GM19328 (cell line): Measurements from ENCODE around the gene HNRNPK.

ENCODE experiments used
- ATAC-seq: cut with Tn5 transposase; IDR thresholded peaks from one replicate; pipeline ENCODE4 v1.9.1; 2021; ENCODE audit warnings: mild to moderate bottlenecking, moderate library complexity; ENCODE audit not compliant: unreplicated experiment

HNRNPK gene

DNA sequence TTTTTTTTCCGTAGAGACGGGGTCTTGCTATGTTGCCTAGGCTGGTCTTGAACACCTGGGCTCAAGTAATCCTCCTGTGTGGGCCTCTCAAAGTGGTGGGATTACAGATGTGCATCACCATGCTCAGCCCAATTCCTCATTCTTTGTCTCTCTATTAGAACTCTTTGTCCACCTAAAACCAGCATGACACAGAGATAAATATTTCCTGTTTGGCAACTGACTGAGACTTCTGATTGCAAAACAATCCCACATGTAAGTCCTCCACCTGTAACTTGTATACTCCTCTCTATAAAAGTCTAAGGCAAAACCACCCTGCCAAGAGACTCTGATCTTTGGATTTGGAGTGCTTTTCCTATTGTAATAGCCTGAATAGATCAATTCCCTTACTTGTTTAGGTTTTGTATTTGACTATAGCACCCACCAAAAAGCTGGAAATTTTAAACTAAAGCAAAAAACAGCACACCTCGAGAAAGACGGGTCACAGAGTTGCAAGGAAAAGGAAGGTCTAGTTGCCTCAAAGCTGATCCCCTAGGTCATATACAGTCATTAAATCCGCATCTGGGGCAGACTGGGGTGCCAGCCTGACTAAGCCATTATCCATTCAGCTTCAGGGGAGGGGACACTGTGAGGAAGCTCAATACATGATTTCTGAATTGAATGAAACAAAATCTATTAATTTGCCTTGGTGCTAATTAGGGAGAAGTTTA is 45.3 kb downstream of the HNRNPK start:
- no peak for ATAC-seq

DNA sequence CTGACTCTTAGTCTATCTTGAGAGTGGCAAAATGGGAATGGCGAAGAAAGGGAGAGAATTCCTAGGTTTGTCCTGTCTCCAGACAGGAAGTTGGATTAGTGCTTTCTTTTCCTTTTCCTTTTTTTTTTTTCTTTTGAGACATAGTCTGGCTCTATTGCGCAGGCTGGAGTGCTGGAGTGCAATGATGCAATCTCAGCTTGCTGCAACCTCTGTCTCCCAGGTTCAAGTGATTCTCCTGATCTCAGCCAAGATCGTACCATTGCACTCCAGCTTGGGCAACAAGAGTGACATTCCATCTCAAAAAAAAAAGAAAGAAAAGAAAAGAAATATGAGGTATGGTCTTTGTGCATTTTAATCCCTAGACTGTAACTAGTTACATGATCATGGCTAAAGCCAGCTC is 46.2 kb downstream of the HNRNPK start:
- ATAC-seq = no peak

DNA sequence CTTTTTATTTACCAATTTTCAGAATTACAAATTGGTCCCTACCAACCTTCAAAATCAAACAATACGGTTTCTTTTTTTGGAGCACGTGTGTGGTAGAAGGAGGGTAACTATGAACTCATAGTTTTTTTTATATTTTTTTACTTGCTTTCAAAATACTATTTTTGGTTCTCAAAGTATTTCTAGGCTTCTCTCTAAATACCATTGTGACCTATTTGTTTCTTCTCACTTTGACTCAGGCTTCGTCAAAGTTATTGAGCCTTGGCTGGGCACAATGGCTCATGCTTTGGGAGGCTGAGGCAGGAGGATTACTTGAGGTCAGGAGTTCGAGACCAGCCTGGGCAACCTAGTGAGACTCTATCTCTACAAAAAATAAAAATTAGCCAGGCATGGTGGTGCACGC is 47.2 kb downstream of the HNRNPK start:
- no peak for ATAC-seq

GRCh38 chr9:83932011-83932410 is 48.0 kb downstream of the HNRNPK start:
- ATAC-seq = no peak

GRCh38 chr9:83930881-83931280 is 49.1 kb downstream of the HNRNPK start:
- no peak for ATAC-seq

DNA sequence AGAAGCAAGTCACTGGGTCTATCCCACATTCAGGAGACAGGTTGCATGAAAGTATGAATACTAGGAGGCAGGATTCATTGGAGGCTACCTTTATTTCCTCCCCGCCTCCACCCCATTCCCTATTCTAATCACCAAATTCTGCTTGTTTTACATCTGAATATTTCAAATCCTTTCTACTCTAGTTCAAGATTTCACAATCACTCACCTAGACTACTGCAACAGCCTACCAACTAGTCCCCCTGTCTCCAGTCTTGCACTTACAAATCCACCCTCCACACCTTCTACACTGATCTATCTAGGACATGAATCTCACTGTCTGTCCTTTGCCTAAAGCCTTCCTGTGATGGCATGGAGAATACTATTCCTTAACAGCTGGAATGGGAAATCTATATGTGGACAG is 52.4 kb downstream of the HNRNPK start:
- no peak for ATAC-seq

GRCh38 chr9:83920927-83921707 is 58.9 kb downstream of the HNRNPK start, which contains the start of gene KIF27:
KIF27 (minus strand) TSS chr9:83921432; CDS start chr9:83915591, 5,841 bp downstream.
- ATAC-seq = peak; percentile 96

DNA sequence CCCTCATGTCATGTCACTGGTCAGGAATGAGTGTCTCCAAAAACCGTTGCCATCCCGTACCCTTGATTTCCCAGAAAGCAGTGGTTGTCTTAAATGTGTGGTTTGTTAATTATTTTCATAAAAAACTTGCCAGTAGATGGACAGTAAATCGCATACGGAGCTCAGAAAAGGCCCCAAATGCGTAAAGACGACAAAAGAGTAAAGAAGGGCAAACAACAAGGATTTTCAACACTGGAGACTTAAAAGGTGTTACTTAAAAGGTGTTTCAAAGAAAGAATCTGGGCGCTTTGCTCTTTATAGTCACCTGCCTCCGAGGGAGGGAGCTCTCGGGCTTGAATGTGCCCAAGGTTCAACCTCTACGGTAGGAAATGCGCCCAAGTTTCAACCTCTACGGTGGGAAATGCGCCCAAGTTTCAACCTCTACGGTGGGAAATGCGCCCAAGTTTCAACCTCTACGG is 59.5 kb downstream of the HNRNPK start:
- peak; percentile 5 for ATAC-seq

GRCh38 chr9:83919111-83919510 is 60.9 kb downstream of the HNRNPK start:
- ATAC-seq = no peak
